HL-60 (cell line): Measurements from ENCODE around the gene EPS8L3.

ENCODE experiments used
- GABPA ChIP-seq: IDR thresholded peaks from 2 replicates; pipeline ENCODE4 v1.6.1; 2012; ENCODE audit warnings: low read depth
- POLR2AphosphoS5 ChIP-seq: IDR thresholded peaks from 2 replicates; pipeline ENCODE4 v1.6.1; 2012; ENCODE audit warnings: low read depth
- REST ChIP-seq: IDR thresholded peaks from 2 replicates; pipeline ENCODE4 v1.6.1; 2012; ENCODE audit warnings: low read depth; ENCODE audit not compliant: insufficient replicate concordance
- SPI1 ChIP-seq: IDR thresholded peaks from 2 replicates; pipeline ENCODE4 v1.6.1; 2012; ENCODE audit warnings: low read depth, mild to moderate bottlenecking, borderline replicate concordance
- TF ChIP-seq, protein P1 (sequence below): IDR thresholded peaks from one replicate; pipeline ENCODE4 v1.5.1; 2011; ENCODE audit warnings: low read length, control low read depth, inconsistent platforms; ENCODE audit not compliant: insufficient read depth

DNA sequence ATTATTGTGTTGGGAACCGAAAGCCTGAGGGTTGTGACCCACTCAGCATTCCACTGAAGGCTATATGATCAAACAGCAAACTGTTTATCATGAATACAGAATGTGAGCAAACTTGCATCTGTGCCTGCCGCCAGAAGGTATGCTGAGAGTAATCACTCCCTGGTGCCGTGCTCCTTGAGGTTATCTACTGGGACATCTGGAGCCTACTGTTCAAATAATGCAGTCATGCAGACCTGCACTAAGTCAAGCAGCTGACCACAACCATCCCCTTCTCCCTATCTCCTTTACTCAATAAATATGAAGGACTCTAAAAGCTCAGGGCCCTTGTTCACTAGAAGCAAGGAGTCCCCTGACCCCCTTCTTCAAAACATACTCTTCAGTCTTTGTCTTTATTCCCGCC, 38.2 kb downstream of the EPS8L3 start:
- TF ChIP-seq, protein P1, sequence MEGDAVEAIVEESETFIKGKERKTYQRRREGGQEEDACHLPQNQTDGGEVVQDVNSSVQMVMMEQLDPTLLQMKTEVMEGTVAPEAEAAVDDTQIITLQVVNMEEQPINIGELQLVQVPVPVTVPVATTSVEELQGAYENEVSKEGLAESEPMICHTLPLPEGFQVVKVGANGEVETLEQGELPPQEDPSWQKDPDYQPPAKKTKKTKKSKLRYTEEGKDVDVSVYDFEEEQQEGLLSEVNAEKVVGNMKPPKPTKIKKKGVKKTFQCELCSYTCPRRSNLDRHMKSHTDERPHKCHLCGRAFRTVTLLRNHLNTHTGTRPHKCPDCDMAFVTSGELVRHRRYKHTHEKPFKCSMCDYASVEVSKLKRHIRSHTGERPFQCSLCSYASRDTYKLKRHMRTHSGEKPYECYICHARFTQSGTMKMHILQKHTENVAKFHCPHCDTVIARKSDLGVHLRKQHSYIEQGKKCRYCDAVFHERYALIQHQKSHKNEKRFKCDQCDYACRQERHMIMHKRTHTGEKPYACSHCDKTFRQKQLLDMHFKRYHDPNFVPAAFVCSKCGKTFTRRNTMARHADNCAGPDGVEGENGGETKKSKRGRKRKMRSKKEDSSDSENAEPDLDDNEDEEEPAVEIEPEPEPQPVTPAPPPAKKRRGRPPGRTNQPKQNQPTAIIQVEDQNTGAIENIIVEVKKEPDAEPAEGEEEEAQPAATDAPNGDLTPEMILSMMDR, result no peak
- no peak for TF ChIP-seq GABPA
- no peak for TF ChIP-seq SPI1
- TF ChIP-seq POLR2AphosphoS5, result no peak
- TF ChIP-seq REST, result no peak
